HEK293T (cell line): ENCODE measurements around the gene STARD5.

Experiments used
- ARNT ChIP-seq: fragments of 450-650 bp; IDR thresholded peaks from 2 replicates; pipeline ENCODE4 v1.6.1; 2017; ENCODE audit warnings: mild to moderate bottlenecking
- BHLHE40 ChIP-seq: fragments of 450-650 bp; IDR thresholded peaks from 2 replicates; pipeline ENCODE4 v1.6.1; 2016; ENCODE audit warnings: mild to moderate bottlenecking, moderate library complexity, borderline replicate concordance
- FOXA1 ChIP-seq: fragments of 450-650 bp; IDR thresholded peaks from 2 replicates; pipeline ENCODE4 v1.6.1; 2016; ENCODE audit warnings: mild to moderate bottlenecking
- FOXM1 ChIP-seq: fragments of 450-650 bp; IDR thresholded peaks from 2 replicates; pipeline ENCODE4 v1.6.1; 2017; ENCODE audit warnings: mild to moderate bottlenecking, borderline replicate concordance
- NFRKB ChIP-seq: fragments of 450-650 bp; IDR thresholded peaks from 2 replicates; pipeline ENCODE4 v1.6.1; 2016; ENCODE audit warnings: mild to moderate bottlenecking, moderate library complexity
- SP1 ChIP-seq: fragments of 450-650 bp; IDR thresholded peaks from 2 replicates; pipeline ENCODE4 v1.6.1; 2017
- ZNF384 ChIP-seq: fragments of 450-650 bp; IDR thresholded peaks from 2 replicates; pipeline ENCODE4 v1.6.1; 2016

DNA sequence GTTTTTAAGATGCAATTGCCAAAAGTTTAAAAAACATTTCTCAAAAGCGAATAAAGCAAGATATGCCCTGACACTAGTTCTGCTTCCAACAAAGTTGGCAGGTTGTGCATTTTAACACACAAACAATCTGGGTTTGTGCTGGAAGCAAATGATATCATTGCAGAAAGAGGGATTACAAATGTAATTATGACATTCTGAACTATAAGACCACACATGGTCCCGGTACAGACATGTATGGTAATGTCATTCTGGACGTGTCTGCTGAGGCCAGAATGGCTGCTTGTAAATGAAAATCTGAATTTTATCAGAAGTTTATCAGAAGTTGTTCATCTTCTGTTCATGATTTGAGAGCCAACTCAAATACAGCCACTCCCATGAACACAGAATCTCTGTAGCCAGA is 39.3 kb upstream of the STARD5 start:
- TF ChIP-seq ARNT (no peak), SP1 (no peak), FOXM1 (no peak), NFRKB (no peak), ZNF384 (no peak), BHLHE40 (no peak), FOXA1 (no peak)
